Lung microvascular endothelial cell (primary cell): ENCODE results near the gene KCNK16. TPM values are rescaled to one million over a fixed set of nuclear protein-coding genes. Genes with fewer than 3 reads are reported as not detected.
A peak's percentile ranks its signal among the peaks of the same experiment; 100 is the strongest.

ENCODE experiments used
- DNase-seq, 2 donors: peaks; one replicate each; pipeline versions ENCODE4 v3.0.0 to v3.0.0-alpha.2; 2010; ENCODE audit warnings: low read depth in 2 of 2
- total RNA-seq: library from RNA; depleted of rRNA; stranded (reverse); fragments of >200 nt; gene quantifications from 2 replicates; pipeline ENCODE4 v1.2.1, GENCODE V29; 2014

Gene KCNK16
- total RNA-seq, 1 donor from 2014 or later, result not detected

DNA sequence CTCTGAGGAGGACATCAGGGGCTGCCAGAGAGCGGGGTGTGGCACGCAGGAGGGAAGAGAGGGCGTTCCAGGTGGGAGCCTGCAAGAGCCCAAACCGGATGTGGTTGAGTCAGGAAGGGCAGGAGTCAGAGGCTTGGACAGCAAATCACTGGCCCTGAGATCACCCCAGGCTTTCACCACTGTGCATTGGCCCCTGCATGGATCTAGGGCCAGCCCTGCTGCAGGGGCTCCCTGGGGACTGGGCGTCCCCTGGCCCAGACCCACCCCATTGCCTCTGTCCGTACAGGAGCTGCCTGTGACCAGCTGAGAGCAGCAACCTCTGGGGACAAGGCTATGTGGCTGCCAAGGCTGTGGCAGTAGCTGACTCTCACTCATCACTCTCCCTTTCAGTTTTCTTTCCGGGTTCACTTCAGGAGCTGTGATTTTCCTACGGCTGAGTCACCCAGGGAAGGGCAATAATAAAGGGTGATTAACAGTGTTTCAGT lies 42.2 kb downstream of the KCNK16 start:
- peak; percentile 16 to 29 for DNase-seq

DNA sequence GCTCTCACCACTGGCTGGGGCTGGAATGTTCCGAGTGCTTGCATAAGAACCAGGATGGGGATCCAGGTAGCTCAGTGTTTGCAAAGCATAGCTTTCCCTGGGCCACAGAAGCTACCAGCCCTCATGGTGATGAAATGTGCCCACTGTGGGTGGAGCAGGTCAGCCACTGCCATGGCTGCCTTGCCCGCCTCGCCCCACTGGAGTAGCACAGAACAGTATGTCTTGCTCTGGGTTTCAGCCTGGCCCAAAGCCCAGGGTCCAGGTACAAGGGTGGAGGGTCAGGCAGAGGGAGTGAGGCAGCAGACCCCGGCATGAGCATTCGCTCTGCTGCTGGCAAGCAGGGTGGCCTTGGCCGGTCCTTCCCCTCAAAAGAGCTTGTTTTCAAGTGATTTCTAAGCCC lies 43.0 kb downstream of the KCNK16 start:
- DNase-seq, result no peak

DNA sequence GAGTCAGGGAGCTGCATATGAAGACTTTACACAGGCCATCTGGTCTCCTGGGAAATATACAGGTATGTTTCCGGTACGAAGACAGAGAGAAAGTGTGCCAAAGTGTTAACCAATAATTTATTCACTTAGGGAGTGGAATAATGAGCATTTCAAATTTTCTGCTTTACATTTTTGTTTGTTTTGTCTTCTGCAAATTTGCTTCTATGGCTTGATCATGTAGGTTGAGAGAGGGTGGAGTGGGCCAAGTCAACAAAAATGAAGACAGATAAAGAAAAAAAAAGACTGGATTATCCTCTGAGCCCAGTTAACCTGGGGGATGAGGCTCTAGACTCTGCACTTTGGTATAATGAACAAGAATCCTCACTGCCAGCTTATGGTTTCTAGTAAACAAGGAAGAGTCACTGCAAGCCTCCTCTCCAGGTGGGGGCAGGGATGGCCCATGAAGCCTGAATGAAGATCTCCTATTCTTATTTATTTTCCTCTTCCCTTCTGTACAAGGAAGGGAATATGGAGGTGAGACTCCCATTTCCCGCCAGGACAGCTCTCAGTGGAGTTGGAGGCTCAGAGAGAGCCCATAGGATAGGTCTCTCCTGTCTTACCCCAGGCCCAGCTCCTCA lies 46.0 kb downstream of the KCNK16 start:
- no peak for DNase-seq

DNA sequence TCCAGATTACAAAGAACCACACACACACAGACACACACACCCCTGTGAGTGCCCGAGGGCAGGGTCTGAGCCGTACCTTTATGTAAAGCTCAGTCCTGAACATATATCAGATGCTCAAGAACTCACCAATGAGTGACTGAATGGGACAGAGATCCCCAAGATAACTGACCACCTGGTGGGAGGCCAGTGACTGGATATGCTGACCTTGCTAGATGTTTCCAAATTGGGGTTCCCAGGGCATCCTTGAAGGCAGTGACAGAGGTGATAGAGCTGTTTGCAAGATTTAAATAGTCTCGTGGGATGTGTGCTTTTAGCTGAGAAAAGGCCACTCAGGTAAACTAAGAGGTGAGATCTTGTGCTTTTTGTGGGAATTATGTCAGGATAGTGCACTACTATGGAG lies 47.6 kb downstream of the KCNK16 start:
- no peak for DNase-seq

DNA sequence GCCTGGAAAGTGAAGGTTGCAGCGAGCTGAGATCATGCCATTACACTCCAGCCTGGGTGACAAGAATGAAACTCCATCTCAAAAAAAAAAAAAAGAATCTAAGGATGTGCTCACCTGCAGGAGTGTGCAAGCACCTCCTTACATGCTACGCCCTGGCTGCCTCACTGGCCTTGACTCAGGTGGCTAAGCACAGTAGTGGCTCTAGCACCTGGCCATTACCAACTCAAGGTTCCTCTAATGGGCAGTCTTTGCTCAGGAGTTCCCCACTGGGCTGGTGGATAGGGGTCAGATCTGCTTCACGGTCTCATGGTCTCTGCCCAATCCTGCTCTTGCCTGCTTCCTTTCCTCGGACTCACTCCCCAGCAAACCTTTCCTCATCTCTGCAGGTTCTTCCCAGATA lies 48.0 kb downstream of the KCNK16 start:
- DNase-seq, result no peak

DNA sequence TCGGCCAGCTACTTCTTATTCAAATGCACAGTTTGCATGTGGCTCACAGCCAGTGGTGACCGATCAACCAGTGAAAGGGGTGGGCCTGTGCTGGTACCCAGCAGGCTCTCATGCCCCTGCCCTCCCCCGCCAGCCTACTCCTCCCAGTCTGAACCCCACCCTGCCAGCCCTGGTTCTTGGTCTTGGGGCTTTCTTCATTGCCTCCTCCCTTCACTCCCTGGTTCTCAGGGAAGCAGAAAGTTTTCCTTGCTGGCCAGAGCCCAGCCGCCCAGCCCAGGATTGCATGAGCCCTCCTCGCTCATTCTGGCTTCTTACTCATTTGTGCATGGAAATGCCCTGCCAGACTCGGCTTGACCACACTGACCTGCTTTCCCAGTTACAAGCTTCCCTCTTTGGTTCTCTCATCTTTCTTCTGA lies 49.1 kb downstream of the KCNK16 start:
- no peak for DNase-seq

DNA sequence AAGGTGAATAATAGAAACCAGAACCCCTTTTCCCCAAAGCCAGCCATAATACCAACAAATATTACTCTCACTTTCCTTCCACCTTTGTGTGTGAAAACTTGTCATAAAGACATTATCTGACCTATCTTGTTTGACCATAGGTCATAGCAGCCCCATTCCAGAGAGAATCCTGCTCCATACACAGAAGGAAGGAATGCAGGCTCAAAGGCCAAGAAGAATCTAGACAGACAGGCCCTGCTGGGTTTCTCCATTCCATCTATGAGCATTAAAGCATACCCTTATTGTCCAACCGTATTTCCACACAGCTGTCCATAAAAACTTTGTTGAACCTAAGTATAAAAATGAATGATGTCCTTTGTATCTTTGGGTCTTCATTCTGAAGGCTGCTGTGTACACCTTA lies 52.5 kb downstream of the KCNK16 start:
- DNase-seq, result no peak

DNA sequence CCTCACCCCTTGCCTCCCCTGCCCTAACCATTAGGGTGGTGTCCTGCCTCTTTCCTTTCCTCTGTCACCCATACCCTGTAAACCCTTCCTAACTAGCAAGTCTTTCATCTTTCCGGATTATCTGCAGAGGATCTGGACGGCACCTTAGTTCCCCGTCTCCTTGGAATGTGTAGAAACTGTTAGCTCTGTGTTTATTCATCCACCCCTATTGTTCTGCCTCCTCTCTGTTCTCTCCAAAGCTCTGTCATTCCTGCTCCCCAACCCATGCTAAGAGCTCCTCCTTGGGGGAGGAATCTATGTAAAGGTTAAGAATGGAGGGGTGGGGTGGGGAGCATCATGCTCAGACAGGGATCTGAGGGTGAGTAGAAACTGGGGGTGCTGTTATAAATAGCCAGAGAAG lies 53.8 kb downstream of the KCNK16 start:
- DNase-seq, result no peak

DNA sequence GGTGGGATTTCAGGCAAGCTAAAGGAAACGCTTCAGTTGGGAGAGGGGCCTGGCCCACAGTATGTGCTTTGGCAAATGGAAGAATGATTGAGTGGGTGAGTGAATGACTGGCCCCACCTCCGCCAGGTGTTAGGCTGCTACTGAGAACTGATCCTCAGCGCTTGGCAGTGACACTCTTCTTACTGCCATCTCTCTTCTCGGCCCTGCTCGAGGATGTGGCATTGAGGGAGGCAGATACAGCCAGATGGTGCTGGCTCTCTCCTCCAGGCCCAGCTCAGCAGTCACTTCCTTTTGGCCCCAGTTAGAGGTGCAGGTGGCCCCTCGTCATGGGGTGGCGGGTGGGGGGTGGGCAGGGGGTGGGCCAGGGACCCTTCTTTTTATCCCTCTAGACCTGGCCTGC lies 54.3 kb downstream of the KCNK16 start:
- DNase-seq, result no peak

DNA sequence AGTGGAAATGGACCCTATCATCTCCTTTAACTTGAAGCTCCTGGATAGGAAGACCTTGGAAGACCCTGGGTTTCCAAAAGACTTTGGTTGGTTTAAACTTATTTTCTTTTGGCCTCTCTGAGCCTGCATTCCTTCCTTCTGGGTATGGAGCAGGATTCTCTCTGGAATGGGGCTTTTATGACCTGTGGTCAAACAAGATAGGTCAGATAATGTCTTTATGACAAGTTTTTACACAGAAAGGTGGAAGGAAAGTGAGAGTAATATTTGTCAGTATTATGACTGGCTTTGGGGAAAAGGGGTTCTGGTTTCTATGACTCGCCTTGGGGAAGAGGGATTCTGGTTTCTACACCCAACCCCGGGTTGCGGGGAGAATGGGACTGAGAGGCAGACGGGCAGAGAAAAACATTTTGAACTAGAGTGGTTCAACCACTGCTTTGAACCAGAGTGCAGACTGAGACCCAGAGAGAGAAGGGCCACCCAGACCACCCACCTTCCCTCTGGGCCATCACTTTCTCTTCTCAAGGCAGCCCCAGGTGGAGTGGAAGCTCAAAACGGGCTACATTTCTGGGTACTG lies 55.6 kb downstream of the KCNK16 start:
- DNase-seq, result no peak

DNA sequence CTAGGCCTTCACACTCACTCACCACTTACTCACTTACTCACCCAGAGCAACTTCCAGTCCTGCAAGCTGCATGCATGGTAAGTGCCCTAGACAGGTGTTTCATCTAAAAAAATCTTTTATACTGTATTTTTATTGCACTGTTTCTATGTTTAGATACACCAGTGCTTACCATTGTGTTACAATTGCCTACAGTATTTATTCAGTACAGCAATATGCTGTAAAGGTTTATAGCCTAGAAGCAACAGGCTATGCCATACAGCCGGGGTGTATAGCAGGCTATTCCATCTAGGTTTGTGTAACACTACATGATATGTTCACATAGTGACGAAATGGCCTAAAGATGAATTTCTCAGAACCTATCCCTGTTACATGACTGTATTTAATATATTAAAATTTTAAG lies 56.1 kb downstream of the KCNK16 start:
- no peak for DNase-seq

Other genes with a start within 250 kb of the KCNK16 start
- 6.8 and 8.9 TPM in 2 replicates for gene SAYSD1, start 207.5 kb downstream of the KCNK16 start, total RNA-seq
- under 0.01 TPM in 1 of 2 replicates, not detected in the other for gene KCNK5, start 93.2 kb downstream of the KCNK16 start, total RNA-seq
- gene KCNK17, start 8.3 kb downstream of the KCNK16 start, total RNA-seq, result not detected in 2 replicates